HG03039 (cell line): ENCODE data around the gene DLG3.
A peak's percentile ranks its signal among the peaks of the same experiment; 100 is the strongest.

ENCODE experiments used
- ATAC-seq: cut with Tn5 transposase; IDR thresholded peaks from one replicate; pipeline ENCODE4 v1.9.1; 2021; ENCODE audit warnings: mild to moderate bottlenecking, moderate library complexity; ENCODE audit not compliant: unreplicated experiment

The DLG3 gene

GRCh38 chrX:70476166-70476933, 31.7 kb downstream of the DLG3 start:
- no peak for ATAC-seq

- ATAC-seq: no peak
Observed at GRCh38 chrX:70476934-70477733, 32.5 kb downstream of the DLG3 start.

- ATAC-seq: no peak
Observed at GRCh38 chrX:70477734-70478075, 33.1 kb downstream of the DLG3 start.

GRCh38 chrX:70478526-70479245, 34.1 kb downstream of the DLG3 start:
- no peak for ATAC-seq

GRCh38 chrX:70479247-70479921, 34.7 kb downstream of the DLG3 start:
- no peak for ATAC-seq

GRCh38 chrX:70479922-70480659, 35.5 kb downstream of the DLG3 start:
- no peak for ATAC-seq

- ATAC-seq: no peak
Observed at GRCh38 chrX:70480660-70481018, 36.0 kb downstream of the DLG3 start.

GRCh38 chrX:70481471-70482270, 37.0 kb downstream of the DLG3 start:
- ATAC-seq: no peak

- no peak for ATAC-seq
Observed at GRCh38 chrX:70482300-70482699, 37.7 kb downstream of the DLG3 start.

GRCh38 chrX:70485466-70485865, 40.8 kb downstream of the DLG3 start:
- no peak for ATAC-seq

GRCh38 chrX:70488856-70489255, 44.2 kb downstream of the DLG3 start:
- no peak for ATAC-seq

- ATAC-seq: no peak
Observed at GRCh38 chrX:70494441-70494840, 49.8 kb downstream of the DLG3 start.

GRCh38 chrX:70496491-70496890, 51.9 kb downstream of the DLG3 start:
- ATAC-seq: no peak

- ATAC-seq: no peak
Observed at GRCh38 chrX:70497026-70497425, 52.4 kb downstream of the DLG3 start.

GRCh38 chrX:70498129-70498528, 53.5 kb downstream of the DLG3 start:
- ATAC-seq: no peak

- no peak for ATAC-seq
Observed at GRCh38 chrX:70500826-70501225, 56.2 kb downstream of the DLG3 start.

GRCh38 chrX:70504772-70505450, 60.3 kb downstream of the DLG3 start:
- no peak for ATAC-seq

GRCh38 chrX:70505451-70505841, 60.8 kb downstream of the DLG3 start:
- ATAC-seq: no peak

- peak; percentile 46 for ATAC-seq
Observed at GRCh38 chrX:70508296-70508911, 63.8 kb downstream of the DLG3 start.
